Epithelial cell of prostate (primary cell): ENCODE measurements around the gene EED.
A peak's percentile ranks its signal among the peaks of the same experiment; 100 is the strongest.

Source experiments
- DNase-seq: peaks from one replicate; pipeline ENCODE4 v3.0.0-alpha.2; 2011; ENCODE audit warnings: low read depth, low spot score
- H3K27ac ChIP-seq: fragments of 450-650 bp; 2 replicates; pipeline ENCODE4 v1.5.1; 2017; ENCODE audit warnings: mild to moderate bottlenecking

EED gene, protein sequence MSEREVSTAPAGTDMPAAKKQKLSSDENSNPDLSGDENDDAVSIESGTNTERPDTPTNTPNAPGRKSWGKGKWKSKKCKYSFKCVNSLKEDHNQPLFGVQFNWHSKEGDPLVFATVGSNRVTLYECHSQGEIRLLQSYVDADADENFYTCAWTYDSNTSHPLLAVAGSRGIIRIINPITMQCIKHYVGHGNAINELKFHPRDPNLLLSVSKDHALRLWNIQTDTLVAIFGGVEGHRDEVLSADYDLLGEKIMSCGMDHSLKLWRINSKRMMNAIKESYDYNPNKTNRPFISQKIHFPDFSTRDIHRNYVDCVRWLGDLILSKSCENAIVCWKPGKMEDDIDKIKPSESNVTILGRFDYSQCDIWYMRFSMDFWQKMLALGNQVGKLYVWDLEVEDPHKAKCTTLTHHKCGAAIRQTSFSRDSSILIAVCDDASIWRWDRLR

DNA sequence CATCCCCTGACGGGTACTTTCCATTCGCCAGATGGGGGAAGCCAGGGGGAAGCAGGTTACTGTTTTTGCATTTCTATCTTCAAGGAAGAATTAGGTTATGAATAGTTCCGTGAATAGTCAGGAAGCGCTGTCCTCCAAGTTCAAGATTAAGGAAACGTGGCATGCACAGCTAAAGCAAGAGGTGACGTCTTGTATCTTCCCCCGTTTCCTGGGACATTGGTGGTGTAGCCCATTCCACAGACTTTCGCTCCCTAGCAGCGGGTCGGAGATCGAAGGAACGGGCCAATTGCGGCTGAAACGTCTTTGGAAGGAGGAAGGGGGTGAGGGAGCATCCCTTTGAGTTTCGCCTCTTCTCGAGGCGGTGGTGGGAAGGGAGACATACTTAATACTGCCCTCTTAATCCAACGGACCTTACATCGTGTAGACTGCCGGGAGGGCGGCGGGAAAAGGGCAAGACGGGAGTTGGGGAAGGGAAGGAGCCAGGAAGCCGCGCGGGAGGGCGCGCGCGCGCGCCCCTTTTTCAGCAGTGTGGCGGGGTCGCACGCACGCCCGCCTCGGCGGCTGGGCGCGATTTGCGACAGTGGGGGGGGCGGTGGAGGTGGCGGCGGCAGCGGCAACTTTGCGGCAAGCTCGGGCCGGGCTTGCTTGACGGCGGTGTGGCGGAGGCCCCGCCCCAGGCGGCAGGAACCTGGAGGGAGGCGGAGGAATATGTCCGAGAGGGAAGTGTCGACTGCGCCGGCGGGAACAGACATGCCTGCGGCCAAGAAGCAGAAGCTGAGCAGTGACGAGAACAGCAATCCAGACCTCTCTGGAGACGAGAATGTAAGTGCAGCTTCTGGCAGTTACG is at the start of gene EED:
EED (plus strand) TSS at position 232 of the 847 bp plus-strand sequence; CDS start at position 709, 477 bp downstream.
- H3K27ac ChIP-seq: peak within 1 kb of the TSS; percentile 94
- peak; percentile 78 for DNase-seq

DNA sequence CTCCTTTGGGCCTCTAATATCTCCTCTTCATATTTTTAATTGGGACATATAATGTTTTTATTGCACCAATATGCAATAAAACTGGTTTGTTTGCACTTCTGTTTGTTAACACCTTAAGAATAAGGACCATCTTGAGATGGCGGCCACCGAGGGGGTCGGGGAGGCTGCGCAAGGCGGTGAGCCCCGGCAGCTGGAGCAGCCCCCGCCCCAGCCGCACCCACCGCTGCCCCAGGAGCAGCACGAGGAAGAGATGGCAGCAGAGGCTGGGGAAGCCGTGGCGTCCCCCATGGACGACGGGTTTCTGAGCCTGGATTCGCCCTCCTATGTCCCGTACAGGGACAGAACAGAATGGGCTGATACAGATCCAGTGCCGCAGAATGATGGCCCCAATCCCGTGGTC is 49.6 kb upstream of the EED start:
- DNase-seq: no peak
- no peak overlapping the region for H3K27ac ChIP-seq

DNA sequence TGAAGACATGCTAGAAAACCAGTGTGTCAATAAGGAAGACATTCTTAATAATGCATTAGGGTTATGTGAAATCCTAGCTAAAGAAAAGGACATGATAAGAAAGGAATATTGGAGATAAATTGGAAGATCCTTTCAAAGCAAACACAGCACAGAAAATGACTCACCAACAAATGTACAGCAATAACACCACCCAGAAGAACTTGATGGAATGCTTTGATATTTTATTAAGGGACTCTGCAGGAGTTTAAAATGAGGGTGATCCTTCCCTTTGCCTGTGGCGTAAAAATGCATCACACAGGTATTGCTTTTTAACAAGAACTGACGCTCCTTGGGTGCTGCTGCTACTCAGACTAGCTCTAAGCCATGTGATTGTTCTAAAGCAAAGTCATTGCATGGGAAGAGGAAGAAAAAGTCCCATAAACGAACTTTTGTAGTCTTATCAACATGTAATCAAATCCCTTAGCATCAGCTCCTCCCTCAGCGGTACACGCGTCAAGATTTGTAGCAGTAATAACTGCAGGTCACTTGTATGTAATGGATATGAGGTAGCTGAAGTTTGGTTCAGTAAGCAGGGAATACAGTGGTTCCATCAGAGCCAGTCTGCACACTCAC is 48.4 kb upstream of the EED start:
- H3K27ac ChIP-seq: no peak overlapping the region

DNA sequence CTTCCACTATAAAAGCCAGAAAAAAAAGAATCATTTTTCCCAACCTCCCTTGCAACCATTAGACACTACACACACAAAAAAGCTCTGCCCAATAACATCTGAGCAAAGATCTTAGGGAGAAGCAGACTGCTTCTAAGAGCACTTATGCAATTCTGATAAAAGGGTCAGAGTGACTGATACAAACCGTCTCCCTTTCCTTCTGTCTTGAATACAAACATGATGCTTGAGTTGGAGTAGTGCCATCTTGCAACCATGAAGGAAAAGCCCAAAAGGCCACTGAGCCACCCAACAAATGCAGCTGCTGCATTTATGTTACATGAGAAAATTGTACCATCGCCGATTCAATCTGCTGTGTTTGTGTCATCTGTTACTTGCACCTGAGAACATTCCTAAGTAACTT is 47.6 kb upstream of the EED start:
- DNase-seq: no peak
- H3K27ac ChIP-seq: no peak overlapping the region

More for the DNA sequence above, 48.4 kb upstream of the EED start:
- no peak for DNase-seq

DNA sequence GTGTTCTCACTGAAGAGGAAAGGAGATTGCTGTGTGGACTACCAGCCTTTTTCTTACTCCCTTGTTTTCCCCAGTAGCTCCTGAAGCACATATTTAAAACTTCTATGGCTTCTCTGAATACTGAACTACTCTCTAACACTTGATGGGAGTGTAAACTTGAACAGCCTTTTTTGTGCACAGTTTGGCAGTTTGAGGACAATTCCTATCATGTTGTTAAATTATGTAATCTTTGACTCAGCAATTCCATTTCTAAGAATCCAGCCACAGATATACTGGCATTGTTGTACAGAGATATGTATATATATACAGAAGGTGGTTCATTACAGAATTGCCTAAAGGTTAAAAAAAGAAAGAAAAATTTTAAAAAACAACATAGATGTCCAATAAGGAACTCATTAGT is 47.1 kb upstream of the EED start:
- DNase-seq: no peak
- H3K27ac ChIP-seq: no peak overlapping the region

DNA sequence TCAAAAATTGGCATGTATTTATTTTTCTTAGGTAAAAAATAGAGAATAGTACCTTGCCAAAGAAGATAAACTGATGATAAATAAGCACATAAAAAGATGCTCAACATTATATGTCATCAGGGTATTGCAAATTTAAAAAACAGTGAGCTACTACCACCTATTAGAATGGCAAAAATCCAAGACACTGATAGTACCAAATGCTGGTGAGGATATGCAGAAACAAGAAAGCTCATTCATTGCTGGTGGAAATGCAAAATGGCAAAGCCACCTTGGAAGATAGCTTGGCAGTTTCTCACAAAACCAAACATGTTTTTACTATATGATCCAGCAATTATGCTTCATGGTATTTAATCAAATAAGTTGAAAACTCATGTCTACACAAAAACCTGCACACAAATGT is 46.4 kb upstream of the EED start:
- H3K27ac ChIP-seq: no peak overlapping the region
- no peak for DNase-seq

DNA sequence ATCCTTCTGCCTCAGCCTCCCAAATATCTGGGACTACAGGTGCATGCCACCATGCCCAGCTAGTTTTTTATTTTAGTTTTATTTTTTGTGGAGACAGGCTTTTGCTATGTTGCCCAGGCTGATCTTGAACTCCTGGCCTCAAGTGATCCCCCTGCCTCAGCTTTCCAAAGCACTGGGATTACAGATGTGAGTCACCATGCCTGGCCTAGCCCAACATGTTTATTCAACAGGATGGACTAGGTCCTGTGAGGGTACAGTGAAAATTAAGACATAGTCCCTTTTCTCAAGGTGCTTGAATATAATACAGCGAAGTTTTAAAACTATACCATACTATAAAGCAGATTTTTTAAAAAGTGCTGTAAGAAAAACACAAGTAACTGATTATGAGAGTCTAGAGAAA is 45.2 kb upstream of the EED start:
- DNase-seq: no peak
- H3K27ac ChIP-seq: no peak overlapping the region

DNA sequence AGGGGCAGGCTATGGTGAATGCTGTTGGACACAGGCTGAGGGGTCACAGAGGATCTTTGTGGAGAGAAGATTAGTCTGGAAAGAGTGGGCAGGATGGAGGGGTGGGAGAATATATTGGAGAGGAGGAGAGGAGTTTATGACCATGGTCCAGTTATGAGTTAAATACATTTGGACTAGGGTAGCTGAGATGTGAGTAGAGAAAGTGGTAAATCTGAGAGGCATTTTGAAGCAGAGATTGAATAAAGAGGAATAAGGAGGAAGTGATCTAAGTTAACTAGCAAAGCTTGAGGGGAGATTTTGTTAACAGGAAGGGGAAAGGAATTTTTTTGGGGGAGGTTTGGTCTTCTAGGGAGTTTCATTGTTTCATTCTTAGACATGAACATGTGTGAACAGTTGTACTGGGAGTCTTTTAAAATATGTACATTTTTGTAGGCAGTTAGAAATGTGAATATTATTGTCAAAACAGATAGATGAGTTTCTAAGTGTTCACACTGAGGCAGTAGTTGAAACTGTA is 43.1 kb upstream of the EED start:
- no peak overlapping the region for H3K27ac ChIP-seq
- no peak for DNase-seq

DNA sequence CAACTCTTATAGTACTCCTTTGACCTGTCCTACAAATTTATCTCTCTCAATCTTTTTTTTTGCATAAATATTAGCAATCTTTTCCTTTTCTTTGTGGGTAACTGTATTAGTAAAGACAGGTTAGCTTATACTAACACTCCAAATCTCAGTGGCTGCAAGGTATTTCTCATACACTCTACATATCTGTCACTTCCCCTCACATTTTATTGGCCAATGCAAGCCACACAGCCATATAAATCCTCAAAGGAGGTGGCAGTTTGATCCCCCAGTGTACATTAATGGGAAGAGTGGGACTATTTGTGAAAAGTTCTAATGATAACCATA is 42.6 kb upstream of the EED start:
- no peak overlapping the region for H3K27ac ChIP-seq
- no peak for DNase-seq

DNA sequence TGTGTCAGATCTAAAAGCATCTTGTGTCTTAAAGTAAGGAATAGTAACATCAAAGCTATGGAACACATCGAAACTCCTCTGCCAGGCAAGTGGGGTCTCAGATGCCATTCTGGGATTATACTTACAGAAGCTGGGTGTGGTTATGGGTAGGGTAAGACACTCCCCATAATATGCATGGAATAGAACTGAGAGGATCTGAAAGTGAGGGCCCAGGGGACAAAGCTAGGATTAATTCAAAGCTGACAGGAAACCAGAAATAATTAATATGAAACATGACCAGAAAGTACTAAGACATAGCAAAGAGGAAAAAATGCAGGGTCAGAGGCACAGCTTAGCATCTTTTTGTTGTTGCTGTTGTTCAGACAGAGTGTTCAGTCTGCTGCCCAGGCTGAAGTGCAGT is 40.2 kb upstream of the EED start:
- no peak for DNase-seq
- H3K27ac ChIP-seq: no peak overlapping the region

DNA sequence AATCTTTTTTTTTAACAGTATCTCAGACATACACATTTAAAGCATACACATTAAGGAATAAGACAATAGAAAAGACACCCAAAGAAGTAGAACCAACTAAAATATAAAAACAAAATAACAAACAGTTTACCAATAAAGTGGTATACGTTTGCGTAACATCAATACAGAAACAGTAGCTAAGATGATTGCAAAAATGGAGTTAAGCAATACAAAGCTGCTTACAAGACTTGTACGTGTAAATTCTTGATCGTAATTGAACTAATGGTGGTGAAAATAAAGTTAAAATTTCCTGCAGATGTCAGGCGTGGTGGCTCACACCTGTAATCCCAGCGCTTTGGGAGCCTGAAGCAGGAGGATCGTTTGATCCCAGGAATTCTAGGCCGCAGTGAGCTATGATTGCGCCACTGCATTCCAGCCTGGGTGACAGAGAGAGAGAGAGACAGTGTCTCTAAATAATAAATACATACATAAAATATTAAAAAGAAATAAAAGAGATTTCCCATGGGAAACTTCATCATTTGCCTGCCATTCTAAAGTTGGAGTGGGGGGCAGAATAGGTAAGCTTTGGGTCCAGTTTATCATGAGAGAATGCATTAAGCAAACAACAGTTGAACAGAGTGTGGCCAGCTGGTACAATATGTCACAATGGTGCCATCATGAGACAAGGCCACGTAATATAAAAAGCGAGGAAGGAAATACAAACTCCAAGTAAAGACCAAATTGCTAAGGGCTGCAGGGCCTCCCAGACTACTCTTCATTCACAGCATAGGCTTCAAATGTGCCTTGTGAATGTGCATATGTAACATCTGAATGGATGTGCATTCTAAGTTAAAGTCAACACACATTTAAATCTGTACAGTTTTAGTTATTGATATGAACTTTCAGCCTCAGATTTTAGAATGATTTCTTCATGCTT is 38.9 kb upstream of the EED start:
- H3K27ac ChIP-seq: no peak overlapping the region
- DNase-seq: no peak

DNA sequence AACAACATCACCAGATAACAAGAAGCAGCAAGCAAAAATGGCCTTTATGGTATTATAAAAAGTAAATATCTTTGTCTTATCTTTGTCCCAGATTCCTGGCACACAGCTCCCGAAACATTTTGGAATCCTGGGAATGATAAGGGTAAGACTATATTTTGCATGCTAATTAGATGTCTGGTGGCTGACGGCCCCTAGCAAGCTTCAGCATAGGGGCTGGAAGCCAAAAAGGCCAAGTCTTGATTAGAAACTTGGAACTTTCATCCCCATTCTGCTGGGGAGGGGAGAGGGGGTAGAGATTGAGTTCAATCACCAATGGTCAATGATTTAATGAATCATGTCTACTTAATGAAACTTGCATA is 38.2 kb upstream of the EED start:
- no peak for DNase-seq
- no peak overlapping the region for H3K27ac ChIP-seq

DNA sequence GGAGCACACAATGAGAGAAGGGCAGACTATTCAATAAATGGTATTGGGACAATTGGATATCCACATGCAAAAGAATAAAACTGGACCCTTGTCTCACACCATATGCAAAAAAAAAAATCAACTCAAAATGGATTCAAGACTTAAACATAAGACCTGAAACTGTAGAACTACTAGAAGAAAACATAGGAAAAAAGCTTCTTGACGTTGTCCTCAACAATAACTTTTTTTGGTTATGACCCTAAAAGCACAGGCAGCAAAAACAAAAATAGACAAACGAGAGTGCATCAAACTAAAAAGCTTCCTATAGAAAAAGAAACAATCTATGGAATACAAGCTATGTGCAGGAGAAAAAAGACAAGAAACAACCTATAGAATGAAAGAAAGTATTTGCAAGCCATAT is 37.1 kb upstream of the EED start:
- H3K27ac ChIP-seq: no peak overlapping the region
- no peak for DNase-seq

DNA sequence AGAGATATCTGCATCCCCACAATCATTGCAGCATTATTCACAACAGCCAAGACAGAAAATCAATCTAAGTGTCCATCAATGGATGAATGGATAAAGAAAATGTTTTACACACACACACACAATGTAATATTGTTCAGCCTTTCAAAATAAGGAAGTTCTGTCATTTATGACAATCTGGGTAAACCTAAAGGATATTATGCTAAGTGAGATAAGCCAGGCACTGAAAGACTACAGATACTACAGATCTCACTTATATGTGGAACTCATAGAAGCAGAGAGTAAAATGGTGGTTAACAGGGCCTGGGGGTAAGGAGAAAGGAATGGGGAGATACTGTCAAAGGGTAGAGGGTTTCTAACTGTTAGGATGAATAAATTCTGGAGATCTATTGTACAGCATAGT is 36.0 kb upstream of the EED start:
- DNase-seq: no peak
- no peak overlapping the region for H3K27ac ChIP-seq

DNA sequence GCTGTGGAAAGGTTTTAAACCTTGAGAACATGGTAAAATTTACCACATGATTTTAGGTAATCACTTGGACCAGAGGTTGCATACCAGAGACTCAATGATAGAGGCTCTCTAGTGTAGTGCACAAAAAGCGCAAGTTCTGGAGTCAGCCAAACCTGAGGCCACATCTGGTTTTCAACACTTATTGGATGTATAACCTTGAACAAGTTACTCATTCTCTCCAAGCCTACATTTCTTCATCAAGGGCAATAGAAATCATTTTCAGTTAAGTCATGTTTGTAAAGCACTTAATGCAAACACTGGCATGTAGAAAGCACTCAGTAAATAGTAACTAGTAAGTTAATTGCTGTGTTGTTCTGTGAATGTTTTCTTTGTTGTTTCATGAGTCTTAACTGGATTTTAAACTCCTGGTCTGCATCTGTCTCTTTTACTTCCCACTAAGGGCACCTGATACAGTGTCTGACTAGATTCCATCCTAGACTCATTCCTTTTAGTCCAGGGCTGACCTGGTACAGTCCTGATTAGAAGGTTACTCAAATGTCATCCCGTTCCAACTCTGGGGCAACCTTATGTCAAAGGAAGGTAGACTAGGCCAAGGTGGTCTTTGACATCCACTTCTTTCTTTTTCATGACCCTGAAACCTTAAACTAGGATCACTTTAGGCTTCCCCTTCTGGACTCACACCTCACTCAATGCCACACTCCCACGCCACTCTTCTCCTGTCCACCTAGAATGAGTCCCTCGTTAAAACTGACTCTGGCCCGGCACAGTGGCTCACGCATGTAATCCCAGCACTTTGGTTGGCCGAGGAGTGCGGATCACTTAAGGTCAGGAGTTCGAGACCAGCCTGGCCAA is 34.5 kb upstream of the EED start:
- no peak for DNase-seq
- no peak overlapping the region for H3K27ac ChIP-seq

DNA sequence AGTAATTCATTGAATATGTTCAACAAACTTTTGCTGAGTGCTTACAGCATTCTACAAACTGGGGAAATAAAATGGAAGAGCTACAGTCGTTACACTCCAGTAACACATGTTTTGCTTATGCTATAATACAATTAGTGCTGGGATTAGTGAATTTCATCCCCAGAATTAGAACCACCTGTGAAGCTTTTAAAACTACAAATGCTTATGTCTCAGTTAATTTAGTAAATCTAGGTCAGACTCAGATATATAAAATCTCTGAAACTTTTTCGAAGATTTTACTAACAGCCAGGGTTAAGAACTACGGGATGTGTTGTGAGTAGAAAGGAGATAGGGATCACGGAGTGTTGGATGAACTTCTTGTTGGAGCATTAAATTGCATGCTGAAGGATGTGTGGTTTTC is 33.7 kb upstream of the EED start:
- H3K27ac ChIP-seq: no peak overlapping the region
- no peak for DNase-seq

DNA sequence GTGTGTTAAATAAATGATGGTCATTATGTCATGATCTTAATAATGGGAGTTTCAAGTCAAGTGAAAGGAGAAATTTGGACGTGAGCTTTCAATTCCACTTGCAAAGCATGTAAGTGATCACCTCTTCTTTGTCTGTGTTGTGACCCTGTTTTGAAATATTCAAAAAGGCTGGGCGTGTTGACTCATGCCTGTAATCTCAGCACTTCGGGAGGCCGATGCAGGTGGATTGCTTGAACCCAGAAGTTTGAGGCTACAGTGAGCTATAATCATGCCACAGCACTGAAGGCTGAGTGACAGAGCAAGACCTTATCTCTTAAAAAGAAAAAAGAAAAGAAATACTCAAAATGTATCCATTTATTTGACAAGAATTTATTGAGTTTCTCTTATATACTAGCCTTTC is 32.9 kb upstream of the EED start:
- H3K27ac ChIP-seq: no peak overlapping the region
- no peak for DNase-seq

DNA sequence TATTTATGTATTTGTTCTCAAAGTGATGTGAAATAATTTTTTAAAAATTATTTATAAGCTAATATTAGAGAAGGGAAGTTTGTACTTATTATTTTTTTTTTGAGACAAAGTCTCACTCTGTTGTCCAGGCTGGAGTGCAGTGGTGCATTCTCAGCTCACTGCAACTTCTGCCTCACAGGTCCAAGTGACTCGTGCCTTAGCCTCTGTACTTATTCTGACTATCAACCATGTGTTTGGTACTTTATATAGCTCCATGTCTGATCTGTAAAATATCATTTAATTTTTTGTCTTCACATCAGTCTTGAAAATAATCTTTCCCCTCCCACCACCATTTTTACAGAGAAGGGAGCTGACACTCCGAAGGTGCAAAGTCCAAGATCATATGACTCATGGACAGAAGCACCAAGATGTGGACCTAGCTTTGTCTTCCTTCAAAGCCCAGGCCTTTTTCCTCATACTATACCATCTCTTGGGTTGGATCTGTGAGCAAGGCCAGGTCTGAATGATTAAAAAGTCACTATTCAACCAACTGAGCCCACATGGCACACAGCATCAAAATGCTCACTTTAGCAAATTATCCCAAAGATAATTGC is 32.4 kb upstream of the EED start:
- no peak overlapping the region for H3K27ac ChIP-seq
- no peak for DNase-seq

DNA sequence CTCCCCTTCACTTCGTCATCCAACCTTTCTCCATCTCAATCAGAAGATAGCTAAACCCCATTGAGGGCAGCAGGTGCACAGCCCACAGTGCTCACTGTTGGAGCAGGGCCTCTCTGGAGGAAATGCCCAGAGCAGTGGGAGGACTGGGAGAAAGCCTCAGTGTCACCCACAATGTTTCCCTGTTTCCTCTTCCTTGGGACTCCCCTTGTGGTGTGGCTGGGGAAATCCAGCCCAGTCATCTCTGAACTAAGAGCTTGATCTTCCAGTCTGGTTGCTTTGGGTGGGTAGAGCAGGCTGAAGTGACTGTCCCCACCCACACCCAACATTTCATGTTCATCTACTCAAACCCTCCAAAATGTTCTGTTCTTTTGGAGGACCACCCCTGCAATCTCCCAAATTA is 29.8 kb upstream of the EED start:
- H3K27ac ChIP-seq: no peak overlapping the region
- DNase-seq: peak; percentile 36
